ENCODE results near the gene CXCL13. TPM values are rescaled to one million over a fixed set of nuclear protein-coding genes. Genes with fewer than 3 reads are reported as not detected.
A peak's percentile ranks its signal among the peaks of the same experiment; 100 is the strongest.
"Not testable (repeated sequence)": the region's sequence is repeated elsewhere in the genome, so short reads cannot be mapped to it uniquely, and the experiment has no call there.

Gene CXCL13, protein sequence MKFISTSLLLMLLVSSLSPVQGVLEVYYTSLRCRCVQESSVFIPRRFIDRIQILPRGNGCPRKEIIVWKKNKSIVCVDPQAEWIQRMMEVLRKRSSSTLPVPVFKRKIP
- not detected for polyA plus RNA-seq (2013, experiment 1 of 2)
- polyA plus RNA-seq (2013, experiment 2 of 2) = not detected

DNA sequence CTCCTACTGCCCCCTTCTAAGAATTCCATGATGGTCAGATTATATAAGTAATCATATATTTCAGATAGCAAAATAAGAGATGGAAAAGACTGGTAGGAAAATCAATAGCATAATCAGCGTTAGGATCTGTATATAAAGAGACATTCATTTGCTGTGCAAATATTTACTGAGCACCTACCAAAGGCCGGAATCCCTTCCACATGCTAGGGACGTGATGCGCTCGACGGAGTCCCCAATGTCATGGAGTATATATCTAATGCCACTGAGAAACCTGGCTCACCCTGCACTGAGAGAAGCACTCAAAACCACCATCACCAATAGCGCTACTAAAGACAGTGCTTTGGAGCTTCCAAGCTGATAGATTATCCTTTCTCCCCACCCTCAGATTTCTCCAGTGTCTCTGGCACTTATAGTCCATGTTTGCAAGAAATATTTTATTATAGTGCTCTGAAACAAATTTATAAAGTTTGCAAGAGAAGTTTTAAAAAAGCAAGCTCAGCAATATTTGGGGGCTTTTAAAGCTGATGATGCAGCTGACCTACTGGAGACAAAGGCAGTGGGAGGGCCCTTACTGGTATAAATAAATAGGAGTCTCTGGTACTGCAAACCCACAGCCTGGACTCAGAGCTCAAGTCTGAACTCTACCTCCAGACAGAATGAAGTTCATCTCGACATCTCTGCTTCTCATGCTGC, at the start of gene CXCL13:
CXCL13 (plus strand) TSS at position 611 of the 693 bp plus-strand sequence; CDS start at position 657, 46 bp downstream.
- Histone ChIP-seq H3K9me3 (ENCODE audit: control insufficient read depth, low read length) (no peaks in the 10 kb centered on the region), H3K4me3 (ENCODE audit: extremely low read depth, insufficient read depth, low read length, poor library complexity, severe bottlenecking) (no peak within 1 kb of the TSS), H3K27ac (ENCODE audit: low read depth, low read length, severe bottlenecking) (no peak within 1 kb of the TSS), H3K36me3 (ENCODE audit: control insufficient read depth, insufficient read depth, low read length) (no peaks in the 10 kb centered on the region), H3K4me1 (ENCODE audit: control insufficient read depth, insufficient read depth, low read length, poor library complexity, severe bottlenecking) (no peaks in the 10 kb centered on the region)
- WGBS, 2 experiments (ENCODE audit: insufficient coverage in 2 of 2) = 82 to 95% methylated on average over 6 of the region's 8 CpGs

DNA sequence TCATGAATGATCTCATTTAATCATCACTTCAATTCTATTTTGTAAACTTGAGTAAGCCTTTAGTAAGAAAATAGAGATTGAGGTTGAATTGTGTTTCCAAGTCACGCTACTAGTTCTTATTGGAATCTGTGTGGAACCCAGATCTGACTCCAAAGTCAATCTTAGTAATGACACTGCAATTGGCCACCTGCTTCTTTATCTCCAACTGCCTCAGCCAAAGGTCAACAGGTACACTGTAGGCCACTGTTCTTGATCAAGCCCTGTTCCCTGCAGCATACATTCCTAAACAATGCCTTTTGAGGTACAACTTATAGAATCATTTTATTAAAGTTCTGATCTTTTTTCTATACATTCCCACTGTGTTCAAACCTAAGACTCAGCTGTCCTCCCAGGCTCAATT, 45.5 kb upstream of the CXCL13 start:
- WGBS, 2 experiments (ENCODE audit: insufficient coverage in 2 of 2) = 67 to 88% methylated on average over 1 of the region's 1 CpG
- Histone ChIP-seq H3K27ac (ENCODE audit: low read depth, low read length, severe bottlenecking) (no peak overlapping the region), H3K4me1 (ENCODE audit: control insufficient read depth, insufficient read depth, low read length, poor library complexity, severe bottlenecking) (no peaks in the 10 kb centered on the region), H3K4me3 (ENCODE audit: extremely low read depth, insufficient read depth, low read length, poor library complexity, severe bottlenecking) (no peak overlapping the region), H3K9me3 (ENCODE audit: control insufficient read depth, low read length) (no peaks in the 10 kb centered on the region), H3K36me3 (ENCODE audit: control insufficient read depth, insufficient read depth, low read length) (no peaks in the 10 kb centered on the region)

GRCh38 chr4:77561720-77562119, 43.9 kb upstream of the CXCL13 start:
- not testable (repeated sequence) for H3K36me3 ChIP-seq (ENCODE audit: control insufficient read depth, insufficient read depth, low read length); H3K4me1 ChIP-seq (ENCODE audit: control insufficient read depth, insufficient read depth, low read length, poor library complexity, severe bottlenecking); H3K4me3 ChIP-seq (ENCODE audit: extremely low read depth, insufficient read depth, low read length, poor library complexity, severe bottlenecking); H3K9me3 ChIP-seq (ENCODE audit: control insufficient read depth, low read length); H3K27ac ChIP-seq (ENCODE audit: low read depth, low read length, severe bottlenecking)
- 83 to 92% methylated on average over 4 to 9 of the region's 12 CpGs for WGBS, 2 experiments (ENCODE audit: insufficient coverage in 2 of 2)

- H3K4me1 ChIP-seq (ENCODE audit: control insufficient read depth, insufficient read depth, low read length, poor library complexity, severe bottlenecking) = no peaks in the 10 kb centered on the region
These were observed 41.4 kb upstream of the CXCL13 start for GRCh38 chr4:77564231-77564630.

GRCh38 chr4:77566148-77566547, 39.5 kb upstream of the CXCL13 start:
- H3K4me3 ChIP-seq (ENCODE audit: extremely low read depth, insufficient read depth, low read length, poor library complexity, severe bottlenecking) = no peak overlapping the region
- 60 to 75% methylated on average over 1 of the region's 3 CpGs for WGBS, 2 experiments (ENCODE audit: insufficient coverage in 2 of 2)
- H3K9me3 ChIP-seq (ENCODE audit: control insufficient read depth, low read length) = no peaks in the 10 kb centered on the region
- no peaks in the 10 kb centered on the region for H3K36me3 ChIP-seq (ENCODE audit: control insufficient read depth, insufficient read depth, low read length)
- H3K4me1 ChIP-seq (ENCODE audit: control insufficient read depth, insufficient read depth, low read length, poor library complexity, severe bottlenecking) = no peaks in the 10 kb centered on the region
- H3K27ac ChIP-seq (ENCODE audit: low read depth, low read length, severe bottlenecking) = no peak overlapping the region

More at GRCh38 chr4:77564231-77564630, 41.4 kb upstream of the CXCL13 start:
- 82 to 84% methylated on average over 2 of the region's 2 CpGs for WGBS, 2 experiments (ENCODE audit: insufficient coverage in 2 of 2)
- no peaks in the 10 kb centered on the region for H3K9me3 ChIP-seq (ENCODE audit: control insufficient read depth, low read length)
- H3K36me3 ChIP-seq (ENCODE audit: control insufficient read depth, insufficient read depth, low read length) = no peaks in the 10 kb centered on the region
- no peak overlapping the region for H3K4me3 ChIP-seq (ENCODE audit: extremely low read depth, insufficient read depth, low read length, poor library complexity, severe bottlenecking)
- no peak overlapping the region for H3K27ac ChIP-seq (ENCODE audit: low read depth, low read length, severe bottlenecking)

DNA sequence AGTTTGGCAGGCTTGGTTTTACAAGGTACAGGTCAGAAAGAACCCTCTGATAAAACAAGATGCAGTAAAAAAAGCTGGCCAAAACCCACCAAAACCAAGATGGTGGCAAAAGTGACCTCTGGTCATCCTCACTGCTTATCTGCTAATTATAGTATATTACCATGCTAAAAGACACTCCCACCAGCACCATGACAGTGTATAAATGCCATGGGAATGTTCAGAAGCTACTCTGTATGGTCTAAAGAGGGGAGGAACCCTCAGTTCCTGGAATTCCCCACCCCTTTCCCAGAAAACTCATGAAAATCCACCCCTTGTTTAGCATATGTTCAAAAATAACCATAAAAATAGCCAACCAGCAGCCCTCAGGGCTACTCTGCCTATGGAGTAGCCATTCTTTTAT, 38.1 kb upstream of the CXCL13 start:
- H3K4me1 ChIP-seq (ENCODE audit: control insufficient read depth, insufficient read depth, low read length, poor library complexity, severe bottlenecking) = no peaks in the 10 kb centered on the region
- H3K36me3 ChIP-seq (ENCODE audit: control insufficient read depth, insufficient read depth, low read length) = no peaks in the 10 kb centered on the region
- H3K9me3 ChIP-seq (ENCODE audit: control insufficient read depth, low read length) = no peaks in the 10 kb centered on the region
- no peak overlapping the region for H3K4me3 ChIP-seq (ENCODE audit: extremely low read depth, insufficient read depth, low read length, poor library complexity, severe bottlenecking)
- H3K27ac ChIP-seq (ENCODE audit: low read depth, low read length, severe bottlenecking) = no peak overlapping the region

DNA sequence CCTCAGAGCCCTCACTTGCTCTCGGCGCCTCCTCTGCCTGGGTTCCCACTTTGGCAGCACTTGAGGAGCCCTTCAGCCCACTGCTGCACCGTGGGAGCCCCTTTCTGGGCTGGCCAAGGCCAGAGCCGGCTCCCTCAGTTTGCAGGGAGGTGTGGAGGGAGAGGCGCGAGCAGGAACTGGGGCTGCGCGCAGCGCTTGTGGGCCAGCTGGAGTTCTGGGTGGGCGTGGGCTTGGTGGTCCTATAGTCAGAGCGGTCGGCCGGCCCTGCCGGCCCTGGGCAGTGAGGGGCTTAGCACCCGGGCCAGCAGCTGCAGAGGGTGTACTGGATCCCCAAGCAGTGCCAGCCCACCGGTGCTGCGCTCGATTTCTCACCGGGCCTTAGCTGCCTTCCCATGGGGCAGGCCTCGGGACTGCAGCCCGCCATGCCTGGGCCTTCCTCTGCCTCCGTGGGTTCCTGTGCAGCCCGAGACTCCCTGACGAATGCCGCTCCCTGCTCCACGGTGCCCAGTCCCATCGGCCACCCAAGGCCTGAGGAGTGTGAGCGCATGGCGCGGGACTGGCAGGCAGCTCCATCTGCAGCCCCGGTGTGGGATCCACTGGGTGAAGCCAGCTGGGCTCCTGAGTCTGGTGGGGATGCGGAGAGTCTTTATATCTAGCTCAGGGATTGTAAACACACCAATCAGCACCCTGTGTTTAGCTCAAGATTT, 35.0 kb upstream of the CXCL13 start:
- H3K9me3 ChIP-seq (ENCODE audit: control insufficient read depth, low read length); H3K4me1 ChIP-seq (ENCODE audit: control insufficient read depth, insufficient read depth, low read length, poor library complexity, severe bottlenecking); H3K4me3 ChIP-seq (ENCODE audit: extremely low read depth, insufficient read depth, low read length, poor library complexity, severe bottlenecking); H3K36me3 ChIP-seq (ENCODE audit: control insufficient read depth, insufficient read depth, low read length); H3K27ac ChIP-seq (ENCODE audit: low read depth, low read length, severe bottlenecking): not testable (repeated sequence)
- 92 to 93% methylated on average over 13 to 19 of the region's 32 CpGs for WGBS, 2 experiments (ENCODE audit: insufficient coverage in 2 of 2)

- H3K4me1 ChIP-seq (ENCODE audit: control insufficient read depth, insufficient read depth, low read length, poor library complexity, severe bottlenecking) = peaks cover 7% of the 10 kb centered on the region
- H3K4me3 ChIP-seq (ENCODE audit: extremely low read depth, insufficient read depth, low read length, poor library complexity, severe bottlenecking) = no peak overlapping the region
- H3K36me3 ChIP-seq (ENCODE audit: control insufficient read depth, insufficient read depth, low read length) = no peaks in the 10 kb centered on the region
- no peaks in the 10 kb centered on the region for H3K9me3 ChIP-seq (ENCODE audit: control insufficient read depth, low read length)
- no peak overlapping the region for H3K27ac ChIP-seq (ENCODE audit: low read depth, low read length, severe bottlenecking)
These were observed 29.3 kb upstream of the CXCL13 start for GRCh38 chr4:77576351-77576750.

- no peaks in the 10 kb centered on the region for H3K9me3 ChIP-seq (ENCODE audit: control insufficient read depth, low read length)
These were observed 27.5 kb upstream of the CXCL13 start for GRCh38 chr4:77578145-77578544.

GRCh38 chr4:77579406-77580076, 26.1 kb upstream of the CXCL13 start:
- no peaks in the 10 kb centered on the region for H3K9me3 ChIP-seq (ENCODE audit: control insufficient read depth, low read length)
- peak overlapping the region; percentile 13 for H3K27ac ChIP-seq (ENCODE audit: low read depth, low read length, severe bottlenecking)
- WGBS, 2 experiments (ENCODE audit: insufficient coverage in 2 of 2) = 100% methylated on average over 2 of the region's 2 CpGs; no CpG with 5 or more reads in 1 of the 2 experiments
- H3K4me3 ChIP-seq (ENCODE audit: extremely low read depth, insufficient read depth, low read length, poor library complexity, severe bottlenecking) = no peak overlapping the region
- peaks cover 7% of the 10 kb centered on the region for H3K4me1 ChIP-seq (ENCODE audit: control insufficient read depth, insufficient read depth, low read length, poor library complexity, severe bottlenecking)
- H3K36me3 ChIP-seq (ENCODE audit: control insufficient read depth, insufficient read depth, low read length) = no peaks in the 10 kb centered on the region

More at GRCh38 chr4:77578145-77578544, 27.5 kb upstream of the CXCL13 start:
- H3K4me3 ChIP-seq (ENCODE audit: extremely low read depth, insufficient read depth, low read length, poor library complexity, severe bottlenecking) = no peak overlapping the region
- peaks cover 7% of the 10 kb centered on the region for H3K4me1 ChIP-seq (ENCODE audit: control insufficient read depth, insufficient read depth, low read length, poor library complexity, severe bottlenecking)
- WGBS, 2 experiments (ENCODE audit: insufficient coverage in 2 of 2) = 60 to 80% methylated on average over 1 to 2 of the region's 2 CpGs
- H3K36me3 ChIP-seq (ENCODE audit: control insufficient read depth, insufficient read depth, low read length) = no peaks in the 10 kb centered on the region
- H3K27ac ChIP-seq (ENCODE audit: low read depth, low read length, severe bottlenecking) = no peak overlapping the region
